Renal pelvis (tissue), 4 donors: ENCODE data around the gene CHST13. TPM values are rescaled to one million over a fixed set of nuclear protein-coding genes. Genes with fewer than 3 reads are reported as not detected.

Experiments
- DNase-seq: peaks from one replicate; pipeline ENCODE4 v3.0.0-alpha.2; 2013
- polyA plus RNA-seq, 3 donors: library from polyadenylated mRNA; unstranded; fragments of 120-200 nt; gene quantifications; one replicate each; pipeline ENCODE4 v1.2.1, GENCODE V29; 2013; ENCODE audit not compliant: insufficient read length in 3 of 3

The CHST13 gene
- polyA plus RNA-seq, 3 donors, result 7.4 to 11.0 (median 8.1) TPM

DNA sequence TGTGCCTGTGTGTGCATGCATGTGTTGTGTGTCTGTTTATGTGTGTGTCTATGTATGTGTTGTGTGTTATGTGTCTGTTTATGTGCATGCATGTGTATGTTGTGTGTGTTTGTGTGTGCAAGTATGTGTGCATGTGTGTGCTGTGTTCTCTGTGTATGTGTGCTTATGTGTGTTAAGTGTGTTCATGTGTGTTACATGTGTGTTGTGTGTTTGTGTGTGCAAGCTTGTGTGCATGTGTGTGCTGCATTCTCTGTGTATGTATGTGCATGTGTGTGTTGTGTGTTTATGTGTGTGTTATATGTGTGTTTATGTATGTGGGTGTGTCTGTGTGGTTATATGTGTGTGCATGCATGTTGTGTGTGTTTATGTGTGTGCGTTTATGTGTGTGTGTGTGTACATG, 21.3 kb upstream of the CHST13 start:
- DNase-seq, result no peak

GRCh38 chr3:126503701-126504100, 20.3 kb upstream of the CHST13 start:
- no peak for DNase-seq

- DNase-seq, result no peak
These were observed 16.1 kb upstream of the CHST13 start for GRCh38 chr3:126507886-126508285.

- no peak for DNase-seq
These were observed 15.4 kb upstream of the CHST13 start for GRCh38 chr3:126508564-126508964.

DNA sequence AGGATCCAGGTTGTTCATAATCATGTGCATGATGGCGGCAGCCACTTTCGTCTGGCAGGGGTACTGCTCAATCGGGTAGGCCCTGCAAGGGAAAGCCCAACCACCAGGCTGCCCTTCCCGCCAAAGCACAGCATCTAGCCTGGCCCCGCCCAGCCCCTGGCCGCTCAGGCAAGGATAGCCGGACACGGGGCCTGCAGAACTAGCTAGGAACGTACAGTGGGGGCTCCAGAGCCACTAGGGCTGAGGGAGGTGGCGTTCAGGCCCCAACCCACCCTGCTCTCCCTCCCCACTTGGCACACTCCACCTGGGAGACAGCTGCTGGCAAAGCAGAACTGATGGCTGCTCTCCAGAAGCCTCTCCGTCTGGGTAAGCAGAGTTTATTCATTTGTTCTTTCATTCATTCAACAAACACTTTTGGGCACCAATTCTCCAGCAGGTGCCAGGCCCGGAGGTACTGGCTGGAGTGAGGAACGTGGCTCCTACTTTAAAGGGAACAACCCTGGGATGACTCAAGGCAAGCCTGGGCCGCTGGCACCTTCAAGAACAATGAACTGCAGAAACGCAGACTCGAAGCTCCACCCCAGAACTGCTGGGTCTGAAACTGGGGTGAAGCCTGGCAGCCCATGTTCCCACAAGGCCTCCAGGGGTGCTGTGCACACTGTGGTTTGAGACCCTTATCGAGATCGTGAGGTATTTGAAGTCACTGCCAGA, 14.2 kb upstream of the CHST13 start:
- no peak for DNase-seq

DNA sequence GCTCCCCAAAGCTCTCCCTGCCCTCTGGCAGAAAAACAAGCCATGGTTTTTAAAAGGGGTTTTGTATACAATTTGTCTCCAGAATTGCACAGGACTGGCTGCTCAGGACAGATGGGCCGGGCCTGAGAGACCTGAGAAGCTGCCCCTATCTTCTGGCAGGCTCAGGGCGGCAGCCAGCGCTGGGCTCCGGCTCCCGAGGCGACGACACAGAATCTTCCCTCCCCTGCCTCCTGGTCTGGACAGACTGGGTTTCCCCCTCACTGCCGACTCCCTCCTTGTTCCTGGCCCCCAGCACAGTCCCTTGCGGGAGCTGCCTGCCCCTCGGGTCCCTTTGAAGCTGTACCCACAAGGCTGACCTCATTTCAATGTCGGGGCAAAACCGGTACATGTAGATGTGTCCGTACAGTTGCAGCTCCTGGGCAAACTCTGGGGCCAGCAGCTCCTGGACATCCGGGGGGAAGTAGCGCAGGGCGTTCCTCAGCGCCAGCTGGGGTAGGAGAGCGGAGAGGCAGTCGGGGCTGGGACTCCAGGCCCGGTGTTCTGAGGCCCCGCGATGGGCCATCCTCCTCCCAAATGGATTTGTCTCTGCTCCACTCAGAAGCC, 13.5 kb upstream of the CHST13 start:
- DNase-seq, result no peak

DNA sequence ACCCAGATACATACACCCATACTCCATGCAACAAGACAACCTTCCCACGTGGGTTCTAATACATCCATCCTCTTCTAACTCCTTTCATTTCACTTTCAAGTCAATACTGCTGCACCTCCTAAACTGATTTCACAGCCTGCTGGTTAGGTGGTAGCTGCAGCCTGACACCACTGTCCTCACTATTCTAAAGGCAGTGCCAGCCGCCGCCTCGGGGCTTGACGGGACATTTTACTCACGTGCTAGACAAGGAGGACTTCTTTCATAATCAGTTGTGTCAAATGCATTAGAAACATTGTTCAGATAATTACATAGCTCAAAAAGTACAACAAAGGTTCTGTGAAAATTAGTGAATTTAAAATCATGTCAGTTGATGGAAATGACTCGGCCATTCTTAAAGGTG, 12.7 kb upstream of the CHST13 start:
- DNase-seq, result no peak

- DNase-seq, result no peak
These were observed 11.9 kb upstream of the CHST13 start for GRCh38 chr3:126512026-126512425.

DNA sequence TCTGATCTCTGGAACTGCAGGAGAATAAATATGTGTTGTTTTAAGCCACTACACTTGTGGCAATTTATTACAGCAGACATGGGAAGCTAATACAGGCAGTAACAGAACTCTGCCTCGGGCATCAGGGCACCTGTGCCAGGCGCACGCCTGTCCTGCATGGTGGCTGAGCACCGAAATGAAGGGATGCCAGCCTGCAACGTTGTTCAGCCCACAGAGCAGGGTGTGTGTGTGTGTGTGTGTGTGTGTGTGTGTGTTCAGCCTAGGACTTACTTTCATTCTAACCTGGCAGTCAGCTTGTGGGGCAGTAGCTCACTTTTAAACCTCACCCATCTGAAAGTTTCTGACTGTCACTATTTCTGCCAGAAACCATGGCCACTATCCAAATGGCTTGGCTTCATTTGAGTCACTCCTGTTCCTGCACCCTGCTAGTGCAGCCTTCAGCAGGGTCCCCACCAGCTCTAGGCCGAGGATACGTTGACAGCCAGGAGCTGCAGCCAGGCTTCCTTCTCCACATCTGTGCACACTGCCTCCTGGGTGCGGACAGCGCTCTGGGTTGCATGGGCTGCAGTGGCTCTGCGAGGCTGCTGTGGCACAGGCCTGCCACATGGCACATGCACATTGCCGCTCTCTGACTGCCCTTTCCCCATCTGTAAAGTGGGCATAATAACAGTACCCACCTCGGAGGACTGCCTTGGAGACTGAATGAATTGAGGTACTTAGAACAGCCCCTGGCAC, 10.9 kb upstream of the CHST13 start:
- DNase-seq, result no peak

DNA sequence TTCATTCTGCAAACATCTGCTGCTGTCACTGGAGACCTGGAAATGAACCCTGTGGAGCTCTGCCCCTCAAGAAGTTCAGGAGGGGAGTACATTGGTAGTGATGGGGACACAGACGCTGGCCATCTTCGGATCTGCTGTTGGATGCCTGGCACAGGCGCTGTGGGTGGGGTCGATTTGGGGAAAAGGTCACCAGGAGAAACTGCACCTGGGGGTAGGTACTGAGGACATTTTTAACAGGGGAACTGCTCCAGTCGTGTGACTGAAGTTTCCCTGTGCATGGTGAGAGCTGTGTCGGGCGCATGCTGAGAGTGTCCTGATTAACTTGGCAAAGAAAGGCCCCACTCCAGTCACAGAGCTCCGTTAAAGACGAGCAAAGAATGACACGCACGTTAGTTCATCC, 9.8 kb upstream of the CHST13 start:
- DNase-seq, result no peak

DNA sequence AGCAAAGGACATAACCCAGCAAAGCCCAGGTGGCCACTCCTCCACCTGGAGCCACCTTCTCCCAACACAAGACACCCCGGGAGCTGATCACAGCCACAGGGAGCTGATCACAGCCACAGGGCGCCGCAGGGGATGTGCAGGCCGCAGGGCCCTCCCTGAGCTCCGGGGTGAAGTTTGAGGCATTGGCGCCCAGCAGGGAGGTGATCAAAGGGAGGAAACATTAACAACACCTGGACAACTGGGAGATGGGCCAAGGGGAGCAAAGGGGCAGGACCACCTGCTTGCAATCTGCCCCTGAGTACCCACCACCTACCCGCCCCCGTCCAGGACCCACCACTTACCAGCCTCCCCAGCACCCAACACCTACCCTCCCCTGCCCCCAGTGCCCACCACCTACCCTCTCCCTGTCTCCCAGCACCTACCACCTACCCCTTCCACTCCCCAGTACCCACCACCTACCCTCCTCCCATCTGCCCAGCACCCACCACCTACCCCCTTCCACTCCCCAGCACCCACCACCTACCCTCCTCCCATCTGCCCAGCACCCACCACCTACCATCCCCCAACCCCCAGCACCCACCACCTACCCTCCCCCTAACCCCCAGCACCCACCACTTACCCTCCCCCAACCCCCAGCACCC, 8.8 kb upstream of the CHST13 start:
- no peak for DNase-seq

GRCh38 chr3:126516152-126516935, 7.6 kb upstream of the CHST13 start:
- no peak for DNase-seq

DNA sequence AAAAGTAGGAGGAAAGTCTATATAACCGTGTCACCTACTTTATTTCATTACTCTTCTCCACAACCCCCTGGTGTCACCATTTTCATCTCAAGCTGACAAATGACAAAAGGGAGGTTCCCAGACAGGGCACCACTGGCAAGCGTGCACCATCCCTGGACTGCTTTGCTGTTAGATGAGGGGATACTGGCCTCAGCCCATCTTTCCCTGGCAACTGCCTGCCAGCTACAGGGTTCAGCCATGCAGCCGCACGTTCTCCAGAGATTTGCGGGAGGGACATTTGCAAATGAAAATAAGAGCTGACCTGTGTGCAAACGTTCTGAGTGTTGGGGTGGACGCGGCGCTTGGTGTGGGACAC, 7.0 kb upstream of the CHST13 start:
- DNase-seq, result no peak

DNA sequence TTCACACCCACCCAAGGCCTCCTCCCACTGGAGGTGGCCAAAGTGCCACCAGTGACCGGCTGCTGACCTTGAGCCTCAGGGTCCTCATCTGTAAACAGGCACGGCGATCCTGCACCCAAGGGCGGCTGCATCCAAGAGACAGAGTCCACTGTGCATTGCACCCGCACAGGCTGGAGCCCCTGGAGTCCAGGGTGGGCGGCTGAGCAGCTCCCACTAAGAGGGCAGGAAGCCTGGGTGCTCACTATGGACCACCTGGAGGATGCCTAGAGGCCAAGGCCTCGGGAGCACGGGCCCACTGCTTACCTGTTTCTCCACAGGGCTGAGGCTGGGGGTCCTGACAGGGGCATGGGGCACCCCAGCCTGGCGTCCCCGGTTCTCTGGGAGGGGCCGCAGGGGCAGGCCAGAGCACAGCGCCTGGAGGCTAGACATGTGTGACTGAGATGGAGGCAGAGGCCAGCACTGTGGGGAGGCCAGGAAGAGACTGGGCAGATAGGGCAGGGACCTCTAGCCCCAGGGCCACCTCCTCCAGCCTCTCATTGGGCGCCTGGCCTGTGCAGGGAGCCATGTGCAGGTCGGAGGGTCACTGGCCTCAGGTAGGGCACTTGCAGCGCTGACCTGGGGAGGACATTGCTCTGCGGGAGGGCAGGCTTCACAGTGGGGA, 6.5 kb upstream of the CHST13 start, which contains the start of gene UROC1:
Gene UROC1, minus strand, starts transcription at position 483 of the 661 bp plus-strand sequence. Its CDS starts 54 bp downstream, at position 429.
- no peak for DNase-seq

- DNase-seq, result no peak
These were observed 5.8 kb upstream of the CHST13 start for GRCh38 chr3:126517986-126518778.

DNA sequence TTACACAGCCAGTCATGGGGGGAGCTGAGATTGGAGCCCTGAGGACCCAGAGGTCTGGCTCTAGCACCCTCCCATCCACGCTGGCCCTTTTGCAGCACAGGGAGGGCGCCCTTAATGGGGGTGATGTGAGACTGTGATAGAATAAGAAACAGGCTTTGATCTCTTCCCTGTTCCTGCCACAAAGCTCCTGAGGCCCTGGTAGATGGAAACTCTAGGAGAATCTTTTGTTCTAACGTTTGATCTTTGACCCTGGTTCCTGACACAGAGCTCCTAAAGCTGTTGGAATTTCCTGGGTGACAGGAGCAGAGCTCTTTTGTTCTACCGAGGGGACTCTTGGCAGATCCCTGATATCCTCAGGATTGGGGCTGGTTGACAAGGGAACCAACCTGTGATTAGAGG, 5.2 kb upstream of the CHST13 start:
- DNase-seq, result no peak

- DNase-seq, result no peak
These were observed 4.2 kb upstream of the CHST13 start for GRCh38 chr3:126519506-126520455.

DNA sequence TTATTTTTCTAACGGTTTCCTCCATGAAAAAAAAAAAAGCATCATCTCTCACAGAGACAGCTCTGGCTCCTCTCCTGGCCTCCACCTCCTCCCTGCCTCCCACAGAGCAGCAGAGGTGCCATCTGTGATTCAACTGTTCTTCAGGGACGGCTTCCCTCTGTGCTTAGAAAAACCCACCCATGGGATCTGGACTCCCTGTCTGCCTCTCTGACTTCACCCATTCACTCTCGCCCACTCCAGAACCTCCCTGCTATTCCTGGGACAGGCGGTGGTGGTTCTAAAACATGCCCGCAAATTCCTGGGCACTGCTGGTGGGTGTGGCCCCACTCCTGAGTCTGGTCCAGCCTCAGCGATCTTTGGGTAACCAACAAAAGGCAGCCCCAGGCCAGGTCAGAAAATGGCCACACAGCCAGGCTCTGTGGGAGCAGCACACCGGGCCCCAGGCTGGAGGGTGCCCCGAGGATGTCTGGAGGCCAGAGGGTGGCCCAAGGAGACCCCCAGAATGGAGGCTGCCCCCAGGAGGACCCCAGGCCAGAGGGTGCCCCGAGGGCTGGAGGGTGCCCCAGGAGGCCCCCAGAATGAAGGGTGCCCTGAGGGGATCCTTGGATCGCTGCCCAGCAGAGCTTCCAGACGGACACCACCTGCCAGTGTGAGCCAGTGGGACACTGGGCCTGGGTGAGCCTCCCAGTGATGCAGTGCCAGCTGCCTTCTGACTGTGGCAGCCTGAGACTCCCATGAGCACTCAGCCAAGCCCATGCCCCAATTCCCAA, 2.6 kb upstream of the CHST13 start:
- DNase-seq, result no peak
